ENCODE results near the gene CYP4F3. TPM values are rescaled to one million over a fixed set of nuclear protein-coding genes. Genes with fewer than 3 reads are reported as not detected.
"Not testable (repeated sequence)": the region's sequence is repeated elsewhere in the genome, so short reads cannot be mapped to it uniquely, and the experiment has no call there.

Gene CYP4F3
- total RNA-seq, 2 donors from 2014 or later: 0.24 to 0.62 TPM

- DNase-seq: no peak
- no peak for ATAC-seq
- intact Hi-C loops (cut with DNase I): no loop called here
Measured at GRCh38 chr19:15652559-15653278, 12.0 kb downstream of the CYP4F3 start.

GRCh38 chr19:15656467-15656866 is 15.8 kb downstream of the CYP4F3 start:
- ATAC-seq: no peak
- intact Hi-C loops (cut with DNase I): no loop called here
- DNase-seq: no peak

- ATAC-seq (no peak), DNase-seq (no peak)
- intact Hi-C loops (cut with DNase I): no loop called here
Measured at GRCh38 chr19:15663247-15663646, 22.6 kb downstream of the CYP4F3 start.

- DNase-seq: no peak
- no peak for ATAC-seq
- intact Hi-C loops (cut with DNase I): no loop called here
Measured at GRCh38 chr19:15666186-15666585, 25.5 kb downstream of the CYP4F3 start.

GRCh38 chr19:15666883-15667282 is 26.2 kb downstream of the CYP4F3 start:
- DNase-seq: no peak
- no peak for ATAC-seq
- intact Hi-C loops (cut with DNase I): no loop called here

- intact Hi-C loops (cut with DNase I): no loop called here
- no peak for ATAC-seq
- no peak for DNase-seq
Measured at GRCh38 chr19:15669440-15669839, 28.7 kb downstream of the CYP4F3 start.

GRCh38 chr19:15669891-15670290 is 29.2 kb downstream of the CYP4F3 start:
- no peak for DNase-seq
- no peak for ATAC-seq
- intact Hi-C loops (cut with DNase I): no loop called here

- ATAC-seq (no peak), DNase-seq (no peak)
- intact Hi-C loops (cut with DNase I): no loop called here
Measured at GRCh38 chr19:15671237-15671821, 30.6 kb downstream of the CYP4F3 start.

GRCh38 chr19:15671891-15672579 is 31.3 kb downstream of the CYP4F3 start:
- ATAC-seq (no peak), DNase-seq (no peak)
- intact Hi-C loops (cut with DNase I): no loop called here

- DNase-seq: peak; percentile 89
- intact Hi-C loops (cut with DNase I): no loop called here
- ATAC-seq: peak; percentile 98
Measured at GRCh38 chr19:15672580-15673175, 32.0 kb downstream of the CYP4F3 start, which contains the start of gene CYP4F12. Gene CYP4F12, plus strand, starts transcription at chr19:15673087. Its CDS starts 443 bp downstream, at chr19:15673530.

- intact Hi-C loops (cut with DNase I): no loop called here
- ATAC-seq (peak in 1 of 2 donors; percentile 28), DNase-seq (peak; percentile 31)
Measured at GRCh38 chr19:15673176-15673654, 32.5 kb downstream of the CYP4F3 start.

GRCh38 chr19:15675560-15675959 is 34.9 kb downstream of the CYP4F3 start:
- intact Hi-C loops (cut with DNase I): no loop called here
- DNase-seq: no peak
- no peak for ATAC-seq

GRCh38 chr19:15679089-15679488 is 38.4 kb downstream of the CYP4F3 start:
- DNase-seq (no peak), ATAC-seq (no peak)
- intact Hi-C loops (cut with DNase I): no loop called here

GRCh38 chr19:15679865-15680264 is 39.2 kb downstream of the CYP4F3 start:
- ATAC-seq; intact Hi-C loops (cut with DNase I); DNase-seq: not testable (repeated sequence)

GRCh38 chr19:15680478-15681322 is 40.0 kb downstream of the CYP4F3 start:
- DNase-seq: no peak
- ATAC-seq: no peak
- intact Hi-C loops (cut with DNase I): no loop called here

- intact Hi-C loops (cut with DNase I): no loop called here
- ATAC-seq (no peak), DNase-seq (no peak)
Measured at GRCh38 chr19:15683411-15683810, 42.7 kb downstream of the CYP4F3 start.

GRCh38 chr19:15684828-15685227 is 44.1 kb downstream of the CYP4F3 start:
- ATAC-seq (no peak), DNase-seq (no peak)
- intact Hi-C loops (cut with DNase I): no loop called here

- intact Hi-C loops (cut with DNase I): no loop called here
- ATAC-seq (no peak), DNase-seq (no peak)
Measured at GRCh38 chr19:15696654-15697194, 56.0 kb downstream of the CYP4F3 start.

Measured in left cardiac atrium (tissue), 4 donors.